Measurements from ENCODE around the gene PTGR3. TPM values are rescaled to one million over a fixed set of nuclear protein-coding genes. Genes with fewer than 3 reads are reported as not detected.

The PTGR3 gene
- total RNA-seq, 3 donors from 2014 or later (not counting 1 experiment from before 2014, with no cell fraction given): 27.4 to 29.4 (median 28.5) TPM

DNA sequence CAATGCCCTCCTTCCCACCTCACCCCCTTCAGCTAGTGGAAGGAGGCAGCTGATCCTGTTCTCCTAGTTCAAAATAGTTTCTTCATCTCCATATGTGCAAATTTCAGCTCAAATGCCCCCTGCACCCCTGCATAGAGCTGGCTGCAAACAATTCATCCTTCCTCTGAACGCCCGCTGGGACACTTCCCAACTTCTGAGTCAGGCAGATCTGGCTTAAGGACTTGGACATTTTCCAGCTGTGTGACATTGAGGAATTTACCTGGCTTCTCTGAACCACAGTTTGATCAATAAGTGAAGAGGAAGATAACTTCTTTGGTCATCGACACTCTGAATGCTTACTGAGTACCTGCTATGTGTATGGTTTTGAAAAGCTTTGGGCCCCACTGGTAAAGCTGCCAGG lies 23.5 kb downstream of the PTGR3 start:
- DNase-seq (no peak), ATAC-seq (no peak)
- intact Hi-C loops (cut with micrococcal nuclease): no loop called here
- WGBS (ENCODE audit: insufficient coverage): 98% methylated on average over 3 of the region's 3 CpGs
- H3K36me3 ChIP-seq (ENCODE audit: control insufficient read depth, insufficient read depth, low read length): no peaks in the 10 kb centered on the region
- no peak for TF ChIP-seq CTCF (IDR thresholded peaks at IDR 0.05)
- no peak overlapping the region for H3K4me3 ChIP-seq (ENCODE audit: low read length)
- Mint-ChIP-seq H3K4me3 (no peak overlapping the region), H3K4me1 (no peaks in the 10 kb centered on the region), H3K27me3 (ENCODE audit: low read depth in 2 of 2) (peaks cover 3 to 5% of the 10 kb centered on the region in 2 donors), H3K9me3 (no peaks in the 10 kb centered on the region), H3K27ac (no peak overlapping the region), H3K36me3 (no peaks in the 10 kb centered on the region)
- H3K9me3 ChIP-seq (ENCODE audit: control insufficient read depth, insufficient read depth, low read length): no peaks in the 10 kb centered on the region
- no peak overlapping the region for H3K27ac ChIP-seq (ENCODE audit: low read length)
- no peaks in the 10 kb centered on the region for H3K4me1 ChIP-seq (ENCODE audit: control insufficient read depth, insufficient read depth, low read length)
- H3K27me3 ChIP-seq (ENCODE audit: control insufficient read depth, insufficient read depth, low read length): no peaks in the 10 kb centered on the region

DNA sequence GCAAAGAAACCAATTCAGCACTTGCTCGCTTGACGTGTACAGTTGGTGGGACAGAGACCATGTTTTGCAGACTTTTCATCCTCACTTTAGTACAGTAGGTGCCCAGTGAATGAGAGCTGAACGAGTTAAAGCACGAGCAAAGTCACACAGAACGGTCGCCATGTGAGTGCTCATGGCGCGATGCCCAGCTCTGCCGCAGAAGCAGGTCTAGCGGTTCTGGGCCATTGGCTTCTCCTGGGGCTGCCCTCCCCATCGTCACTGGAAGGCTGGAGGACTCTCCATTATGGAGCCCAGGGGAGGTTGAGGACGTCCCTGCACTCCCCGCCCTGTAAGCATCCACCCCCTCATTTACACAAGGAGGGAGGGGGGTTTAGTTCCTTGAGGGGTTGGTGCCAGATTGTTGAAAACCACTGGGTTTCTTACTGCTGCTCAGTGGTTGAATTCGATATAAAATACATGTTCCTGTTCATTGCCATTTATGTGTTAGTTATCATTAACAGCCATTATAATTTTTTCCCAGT lies 24.9 kb downstream of the PTGR3 start:
- Histone ChIP-seq H3K4me1 (ENCODE audit: control insufficient read depth, insufficient read depth, low read length) (no peaks in the 10 kb centered on the region), H3K4me3 (ENCODE audit: low read length) (no peak overlapping the region), H3K27ac (ENCODE audit: low read length) (no peak overlapping the region), H3K36me3 (ENCODE audit: control insufficient read depth, insufficient read depth, low read length) (no peaks in the 10 kb centered on the region), H3K27me3 (ENCODE audit: control insufficient read depth, insufficient read depth, low read length) (no peaks in the 10 kb centered on the region), H3K9me3 (ENCODE audit: control insufficient read depth, insufficient read depth, low read length) (no peaks in the 10 kb centered on the region)
- peaks cover 3 to 5% of the 10 kb centered on the region in 2 donors for H3K27me3 Mint-ChIP-seq (ENCODE audit: low read depth in 2 of 2)
- H3K27ac Mint-ChIP-seq: no peak overlapping the region
- no peaks in the 10 kb centered on the region for H3K9me3 Mint-ChIP-seq
- 97% methylated on average over 11 of the region's 14 CpGs for WGBS (ENCODE audit: insufficient coverage)
- H3K36me3 Mint-ChIP-seq: no peaks in the 10 kb centered on the region
- DNase-seq (no peak), ATAC-seq (no peak)
- intact Hi-C loops (cut with micrococcal nuclease): no loop called here
- no peak overlapping the region for H3K4me3 Mint-ChIP-seq
- no peaks in the 10 kb centered on the region for H3K4me1 Mint-ChIP-seq
- TF ChIP-seq CTCF (IDR thresholded peaks at IDR 0.05): no peak

GRCh38 chr18:75183524-75183923 lies 25.4 kb downstream of the PTGR3 start:
- intact Hi-C loops (cut with micrococcal nuclease): no loop called here
- Mint-ChIP-seq H3K9me3 (no peaks in the 10 kb centered on the region), H3K27ac (no peak overlapping the region), H3K4me3 (no peak overlapping the region), H3K36me3 (no peaks in the 10 kb centered on the region), H3K4me1 (no peaks in the 10 kb centered on the region), H3K27me3 (ENCODE audit: low read depth in 2 of 2) (peaks cover 3 to 5% of the 10 kb centered on the region in 2 donors)
- ATAC-seq: no peak
- WGBS (ENCODE audit: insufficient coverage): 75% methylated on average over 5 of the region's 5 CpGs
- no peak overlapping the region for H3K4me3 ChIP-seq (ENCODE audit: low read length)
- H3K4me1 ChIP-seq (ENCODE audit: control insufficient read depth, insufficient read depth, low read length): no peaks in the 10 kb centered on the region
- H3K36me3 ChIP-seq (ENCODE audit: control insufficient read depth, insufficient read depth, low read length): no peaks in the 10 kb centered on the region
- H3K9me3 ChIP-seq (ENCODE audit: control insufficient read depth, insufficient read depth, low read length): no peaks in the 10 kb centered on the region
- H3K27ac ChIP-seq (ENCODE audit: low read length): no peak overlapping the region
- no peak for DNase-seq
- TF ChIP-seq CTCF (IDR thresholded peaks at IDR 0.05): no peak
- H3K27me3 ChIP-seq (ENCODE audit: control insufficient read depth, insufficient read depth, low read length): no peaks in the 10 kb centered on the region
